Right renal pelvis (tissue), 4 donors: ENCODE measurements around the gene PAK6. TPM values are rescaled to one million over a fixed set of nuclear protein-coding genes. Genes with fewer than 3 reads are reported as not detected.

Source experiments
- DNase-seq, 4 donors: peaks; one replicate each; pipeline ENCODE4 v3.0.0-alpha.2; 2013; ENCODE audit warnings: low read depth in 4 of 4, low spot score in 3 of 4, missing footprints in 1 of 4
- polyA plus RNA-seq, 4 donors: library from polyadenylated mRNA; unstranded; fragments of 120-200 nt; gene quantifications; one replicate each; pipeline ENCODE4 v1.2.1, GENCODE V29; 2013; ENCODE audit not compliant: insufficient read length in 4 of 4

PAK6 gene
- polyA plus RNA-seq, 4 donors = 6.3 to 6.7 (median 6.6) TPM

GRCh38 chr15:40306371-40306770, 67.5 kb downstream of the PAK6 start:
- DNase-seq = no peak

DNA sequence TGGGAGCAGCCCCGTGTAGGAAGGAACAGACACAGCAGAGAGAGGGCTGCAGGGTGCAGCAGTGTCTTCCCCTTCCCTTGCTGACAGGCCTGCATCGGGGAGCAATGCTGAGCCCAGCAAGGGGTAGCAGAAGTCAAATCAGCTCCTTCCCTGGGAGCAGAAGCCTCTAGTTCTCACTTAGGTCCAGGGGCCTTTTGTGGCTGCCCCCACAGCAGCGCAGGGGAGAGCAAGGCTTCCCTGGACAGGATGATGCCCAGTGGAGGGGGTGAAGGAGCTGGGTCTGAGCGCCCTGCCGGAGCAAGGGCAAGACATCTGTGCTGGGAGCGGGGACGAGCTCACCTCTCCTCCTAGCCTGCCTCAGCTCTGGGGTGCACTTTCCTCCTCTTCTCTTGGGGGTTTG, 68.0 kb downstream of the PAK6 start:
- no peak for DNase-seq

GRCh38 chr15:40307421-40308211, 68.8 kb downstream of the PAK6 start, which contains the start of gene PLCB2:
Gene PLCB2 (minus strand): TSS chr15:40307935. CDS start chr15:40307672, 263 bp downstream.
- no peak for DNase-seq

DNA sequence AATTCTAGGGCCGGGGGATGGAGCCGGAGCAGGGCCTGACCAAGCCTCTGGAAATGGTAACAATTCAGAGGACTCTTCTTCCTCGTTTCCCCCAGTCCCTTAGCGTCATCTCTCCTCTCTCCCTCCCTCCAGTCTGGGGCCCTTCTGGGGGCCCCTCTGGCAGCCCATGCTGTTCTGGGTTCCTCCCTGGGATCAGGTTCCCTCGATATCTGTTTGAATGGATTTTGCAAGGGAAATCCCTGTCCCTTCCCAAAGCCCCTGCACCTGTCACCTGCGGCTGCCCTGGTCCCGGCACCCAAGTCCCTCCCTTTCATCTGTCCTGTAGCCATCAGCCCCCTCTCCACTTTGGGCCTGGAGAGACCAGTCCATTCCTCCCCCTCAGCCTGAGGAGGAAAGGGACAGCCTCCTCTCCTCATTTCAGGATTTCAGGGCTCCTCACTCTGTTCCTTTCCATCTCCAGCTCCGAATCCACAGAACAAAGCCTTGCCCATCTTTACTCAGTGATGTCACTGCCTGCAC, 70.5 kb downstream of the PAK6 start:
- no peak for DNase-seq

GRCh38 chr15:40310001-40310959, 71.4 kb downstream of the PAK6 start:
- no peak for DNase-seq

GRCh38 chr15:40310993-40311392, 72.1 kb downstream of the PAK6 start:
- DNase-seq = no peak

DNA sequence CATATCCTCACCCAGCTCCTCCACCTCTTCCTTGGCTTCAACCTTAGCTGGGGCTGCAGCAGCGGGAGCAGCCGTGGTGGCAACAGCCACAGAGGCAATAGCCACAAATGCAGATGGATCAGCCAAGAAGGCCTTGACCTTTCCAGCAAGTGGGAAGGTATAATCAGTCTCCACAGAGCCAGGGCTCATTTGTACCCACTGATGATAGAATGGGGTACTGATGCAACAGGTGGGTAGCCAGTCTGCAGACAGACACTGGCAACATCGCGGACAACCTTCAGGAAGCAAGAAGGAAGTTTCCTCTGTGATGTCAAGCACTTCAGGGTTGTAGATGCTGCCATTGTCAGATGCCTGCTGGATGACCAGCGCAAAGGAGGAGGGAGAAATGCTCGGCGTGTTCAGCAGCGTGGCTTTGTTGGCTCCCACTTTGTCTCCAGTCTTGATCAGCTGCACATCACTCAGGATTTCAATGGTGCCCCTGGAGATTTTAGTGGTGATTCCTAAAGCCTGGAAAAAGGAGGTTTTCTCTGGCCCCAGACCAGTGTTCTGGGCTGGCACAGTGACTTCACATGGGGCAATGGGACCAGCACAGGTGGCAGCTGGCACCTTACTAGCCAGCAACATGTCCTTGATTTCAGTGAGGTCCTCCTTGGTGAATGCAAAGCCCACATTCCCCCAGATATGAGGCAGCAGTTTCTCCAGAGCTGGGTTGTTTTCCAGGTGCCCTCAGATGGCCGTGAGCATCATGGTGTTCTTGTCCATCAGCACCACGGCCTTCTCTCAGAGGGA, 73.7 kb downstream of the PAK6 start:
- no peak for DNase-seq

- DNase-seq = no peak
Observed at GRCh38 chr15:40313531-40314398, 74.9 kb downstream of the PAK6 start.

DNA sequence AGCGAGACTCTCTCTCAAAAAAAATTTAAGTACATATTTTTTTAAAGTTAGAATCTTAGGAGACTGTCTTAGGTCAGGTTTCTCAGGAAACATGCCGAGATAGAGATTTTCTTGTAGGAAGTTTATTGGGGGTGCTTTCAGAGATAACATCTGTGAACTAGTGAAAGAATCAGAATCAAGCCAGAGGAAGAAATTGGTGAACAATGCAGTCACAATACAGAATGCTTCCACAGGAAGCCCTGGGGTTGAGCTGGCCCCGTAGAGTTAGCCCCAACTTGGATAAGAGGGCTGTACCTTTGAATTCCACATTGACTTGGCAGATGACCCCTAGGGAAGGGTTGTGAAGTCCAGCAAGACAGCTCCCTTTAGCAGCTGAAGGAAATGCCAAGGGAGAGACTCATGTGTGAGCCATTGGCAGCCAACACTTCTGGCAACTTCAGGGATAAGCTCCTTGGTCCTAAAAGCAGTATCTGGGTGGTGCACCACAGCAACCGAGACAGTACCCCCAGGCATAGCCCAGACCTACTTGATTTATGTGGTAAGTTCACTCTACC, 75.9 kb downstream of the PAK6 start:
- DNase-seq = no peak

DNA sequence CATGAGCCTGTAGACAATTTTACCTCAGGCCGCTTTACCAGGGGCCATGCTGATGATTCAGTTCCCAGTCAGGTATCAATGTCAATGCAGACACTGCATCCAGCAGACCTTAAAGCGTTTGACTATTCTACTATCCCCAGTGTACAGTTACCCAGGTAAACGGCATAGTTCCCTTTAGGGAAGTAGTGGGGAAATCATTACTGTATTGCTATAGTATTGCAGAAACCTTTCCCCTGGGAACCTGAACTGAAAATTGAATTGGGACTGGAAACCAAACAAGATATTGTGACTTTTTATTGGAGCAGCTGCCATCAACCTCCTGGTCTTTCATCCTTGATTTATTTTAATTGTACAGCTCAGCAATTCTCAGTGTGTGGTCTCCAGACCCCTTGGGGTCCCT, 78.1 kb downstream of the PAK6 start:
- DNase-seq = no peak

DNA sequence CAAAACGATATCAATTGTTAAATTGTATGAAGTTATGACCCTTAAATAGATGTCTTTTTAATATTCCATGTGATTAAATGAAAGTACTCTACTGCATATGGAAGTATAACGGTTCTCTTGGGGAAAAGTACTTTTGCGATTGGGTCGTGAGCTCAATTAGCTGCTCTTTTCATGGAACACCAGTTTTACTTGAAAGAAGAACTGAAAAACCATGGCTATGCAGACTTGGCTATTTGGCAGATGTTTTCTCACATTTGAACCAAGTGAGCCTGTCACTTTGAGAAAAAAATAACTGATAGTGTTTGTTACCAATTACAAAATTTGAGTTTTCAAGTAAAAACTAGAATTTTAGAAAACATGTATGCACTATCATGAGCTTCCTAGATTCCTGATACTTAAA, 78.7 kb downstream of the PAK6 start:
- DNase-seq = no peak

GRCh38 chr15:40320409-40320808, 81.5 kb downstream of the PAK6 start:
- DNase-seq = no peak

DNA sequence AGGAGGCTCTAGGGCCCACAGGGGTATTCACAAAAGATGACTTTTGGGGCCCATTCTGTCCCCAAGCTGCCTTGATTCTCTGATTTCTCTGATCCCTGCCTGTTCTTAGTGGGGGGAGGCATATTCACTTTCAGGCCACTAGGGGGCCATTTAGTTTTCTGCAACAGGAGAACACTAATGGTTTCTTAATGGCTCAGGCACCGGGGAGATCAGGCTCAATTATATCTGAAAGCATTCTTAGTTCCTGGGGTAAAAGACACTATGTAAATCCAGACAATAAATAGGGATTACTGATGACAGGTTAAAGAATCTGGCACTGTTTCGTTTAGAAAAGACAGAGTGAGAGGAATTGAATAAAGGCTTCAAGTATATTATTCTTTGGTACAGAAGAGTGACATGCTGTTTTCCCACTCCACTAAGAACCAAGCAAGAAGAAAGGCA, 82.1 kb downstream of the PAK6 start:
- no peak for DNase-seq

GRCh38 chr15:40322531-40323238, 83.8 kb downstream of the PAK6 start:
- DNase-seq = no peak

DNA sequence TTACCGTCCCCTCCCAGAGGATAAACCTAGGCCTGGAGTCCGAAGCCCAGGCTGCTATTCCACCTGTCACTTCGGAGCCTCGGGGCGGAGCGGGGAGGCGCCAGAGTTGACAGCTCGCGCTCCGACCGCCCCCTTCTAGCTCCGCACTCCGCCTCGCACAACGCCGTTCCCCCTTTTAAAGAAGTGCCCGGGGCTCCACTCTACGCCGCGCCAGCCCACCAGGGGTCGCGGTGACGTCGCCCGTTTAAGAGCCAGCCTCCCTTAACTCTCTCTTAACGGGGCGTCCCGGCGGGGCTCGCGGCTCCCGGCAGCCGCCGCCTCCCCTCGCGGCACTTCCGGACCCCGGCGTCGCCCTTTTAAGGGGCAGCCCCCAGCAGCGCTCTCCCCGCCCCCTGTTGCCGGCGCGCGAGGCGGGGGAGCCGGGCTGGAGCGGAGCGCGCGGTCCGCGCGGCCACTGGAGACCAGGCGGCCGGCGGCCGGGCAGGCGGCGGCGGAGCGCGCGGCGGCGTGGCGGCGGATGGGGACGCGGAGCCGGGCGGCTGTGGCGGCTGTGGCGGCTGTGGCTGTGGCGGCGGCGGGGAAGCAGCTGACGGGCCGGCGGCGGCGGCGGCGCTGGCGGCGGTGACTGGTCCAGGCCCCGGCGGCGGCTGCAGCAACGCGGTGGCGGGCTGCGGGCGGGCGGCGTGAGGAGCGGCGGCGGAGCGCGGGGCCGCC, 84.5 kb downstream of the PAK6 start, which contains the start of gene INAFM2:
TSS of gene INAFM2 (plus strand) at position 454 of the 714 bp plus-strand sequence. CDS start 364 bp downstream, outside the sequence.
- peak; percentile 87 to 90 (median 87) for DNase-seq

GRCh38 chr15:40323953-40324937, 85.4 kb downstream of the PAK6 start:
- no peak for DNase-seq
